GM19395 (cell line): ENCODE measurements around the gene HLA-E.
"Not testable (repeated sequence)": the region's sequence is repeated elsewhere in the genome, so short reads cannot be mapped to it uniquely, and the experiment has no call there.

ENCODE experiments used
- ATAC-seq: cut with Tn5 transposase; IDR thresholded peaks from one replicate; pipeline ENCODE4 v1.9.1; 2021; ENCODE audit warnings: mild to moderate bottlenecking, moderate library complexity; ENCODE audit not compliant: unreplicated experiment

HLA-E gene

GRCh38 chr6:30480536-30481156 lies 8.7 kb upstream of the HLA-E start:
- no peak for ATAC-seq

GRCh38 chr6:30481211-30481964 lies 7.9 kb upstream of the HLA-E start:
- no peak for ATAC-seq

GRCh38 chr6:30481965-30482644 lies 7.2 kb upstream of the HLA-E start:
- peak; percentile 69 for ATAC-seq

GRCh38 chr6:30483677-30484279 lies 5.5 kb upstream of the HLA-E start:
- ATAC-seq = no peak

- ATAC-seq = no peak
Observed at GRCh38 chr6:30485236-30485635, 4.1 kb upstream of the HLA-E start.

- no peak for ATAC-seq
Observed at GRCh38 chr6:30487926-30488325, 1.4 kb upstream of the HLA-E start.

- not testable (repeated sequence) for ATAC-seq
Observed at GRCh38 chr6:30488697-30489080, 620 bp upstream of the HLA-E start.

- no peak for ATAC-seq
Observed at GRCh38 chr6:30490026-30490876, 942 bp downstream of the HLA-E start.

GRCh38 chr6:30491291-30491953 lies 2.1 kb downstream of the HLA-E start:
- ATAC-seq = not testable (repeated sequence)

GRCh38 chr6:30491991-30492952 lies 3.0 kb downstream of the HLA-E start:
- no peak for ATAC-seq

GRCh38 chr6:30493643-30494250 lies 4.4 kb downstream of the HLA-E start:
- no peak for ATAC-seq

GRCh38 chr6:30494291-30494861 lies 5.1 kb downstream of the HLA-E start:
- no peak for ATAC-seq

- not testable (repeated sequence) for ATAC-seq
Observed at GRCh38 chr6:30495060-30495459, 5.8 kb downstream of the HLA-E start.

GRCh38 chr6:30495993-30496392 lies 6.7 kb downstream of the HLA-E start:
- ATAC-seq = no peak

GRCh38 chr6:30497261-30497599 lies 7.9 kb downstream of the HLA-E start:
- ATAC-seq = not testable (repeated sequence)

GRCh38 chr6:30497714-30498113 lies 8.4 kb downstream of the HLA-E start:
- ATAC-seq = no peak

- not testable (repeated sequence) for ATAC-seq
Observed at GRCh38 chr6:30498705-30499104, 9.4 kb downstream of the HLA-E start.
